Stimulated activated naive B cell treated with anti-CD40 and anti-IgM and Interleukin-4, amounts not matched to agents 10 μg/mL and 1 μg/mL and 100 μg/mL, for 72 hours (primary cell): Measurements from ENCODE around the gene NAB2.
"Not testable (repeated sequence)": the region's sequence is repeated elsewhere in the genome, so short reads cannot be mapped to it uniquely, and the experiment has no call there.

Source experiments
- ATAC-seq, 2 donors: fragments of 150-1000 bp; cut with Tn5 transposase; replicated peaks; 2 replicates each; pipeline ENCODE4 v1.10.0; 2021; ENCODE audit warnings: moderate library complexity in 1 of 2
- DNase-seq: peaks from one replicate; pipeline ENCODE4 v3.0.0; 2021
- H3K27ac Mint-ChIP-seq: one replicate; pipeline ENCODE4 v1.8.0; 2022; ENCODE audit warnings: mild to moderate bottlenecking, mixed read lengths
- H3K27me3 Mint-ChIP-seq, 2 donors: one replicate each; pipeline ENCODE4 v1.8.0; 2022; ENCODE audit warnings: mixed read lengths in 2 of 2
- H3K36me3 Mint-ChIP-seq, 2 donors: one replicate each; pipeline ENCODE4 v1.8.0; 2022; ENCODE audit warnings: mixed read lengths in 2 of 2, mild to moderate bottlenecking in 1 of 2
- H3K4me1 Mint-ChIP-seq, 2 donors: one replicate each; pipeline ENCODE4 v1.8.0; 2022; ENCODE audit warnings: mixed read lengths in 2 of 2, mild to moderate bottlenecking in 1 of 2
- H3K4me3 Mint-ChIP-seq, 2 donors: one replicate each; pipeline ENCODE4 v1.8.0; 2022; ENCODE audit warnings: mild to moderate bottlenecking in 2 of 2, mixed read lengths in 2 of 2, moderate library complexity in 1 of 2
- H3K9me3 Mint-ChIP-seq, 2 donors: one replicate each; pipeline ENCODE4 v1.8.0; 2022; ENCODE audit warnings: mixed read lengths in 2 of 2, mild to moderate bottlenecking in 1 of 2

NAB2 gene

GRCh38 chr12:57106021-57106708 lies 17.3 kb downstream of the NAB2 start:
- ATAC-seq: no peak
- peaks cover 61 to 82% of the 10 kb centered on the region in 2 donors for H3K36me3 Mint-ChIP-seq
- peaks cover 44 to 80% of the 10 kb centered on the region in 2 donors for H3K4me1 Mint-ChIP-seq

DNA sequence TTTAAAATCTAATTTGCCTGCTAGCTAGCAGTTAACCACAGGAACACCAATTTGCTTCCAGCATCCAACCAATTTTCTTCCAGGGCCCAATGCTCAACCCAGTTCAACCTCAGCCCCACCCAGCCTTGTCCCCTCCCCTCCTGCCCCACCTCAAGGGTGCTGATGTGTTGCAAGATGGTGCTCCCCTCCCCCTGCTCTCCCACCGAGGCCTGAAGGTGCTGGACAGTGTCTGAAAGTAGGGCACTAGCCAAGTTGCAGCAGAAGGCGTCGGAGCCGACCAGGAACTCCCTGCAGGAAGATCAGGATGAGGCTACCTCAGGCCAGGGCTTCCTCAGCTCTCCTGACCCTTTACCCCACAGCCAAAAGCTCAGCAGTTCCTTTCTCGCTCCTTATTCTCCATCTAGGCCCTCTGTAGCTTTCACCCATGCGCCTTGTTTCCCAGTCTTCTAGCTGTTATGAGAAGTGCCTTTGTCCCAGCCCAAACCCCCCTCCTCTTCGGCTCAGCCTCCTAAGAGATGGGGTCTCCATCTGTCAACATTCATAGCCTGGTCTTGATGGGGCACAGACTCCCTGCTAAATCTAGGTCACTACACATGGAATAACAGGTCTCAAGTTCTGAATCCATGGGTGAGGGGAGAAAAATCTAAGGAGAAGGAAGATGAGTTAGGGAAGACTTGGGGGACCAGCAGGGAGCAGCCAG lies 18.7 kb downstream of the NAB2 start:
- H3K4me3 Mint-ChIP-seq: peak overlapping the region; percentile 73 to 76
- DNase-seq (no peak), ATAC-seq (no peak)
- H3K27me3 Mint-ChIP-seq: no peaks in the 10 kb centered on the region
- peaks cover 52 to 76% of the 10 kb centered on the region in 2 donors for H3K36me3 Mint-ChIP-seq
- peaks cover 45 to 82% of the 10 kb centered on the region in 2 donors for H3K4me1 Mint-ChIP-seq
- peak overlapping the region; percentile 53 for H3K27ac Mint-ChIP-seq
- H3K9me3 Mint-ChIP-seq: no peaks in the 10 kb centered on the region

More at GRCh38 chr12:57106021-57106708, 17.3 kb downstream of the NAB2 start:
- H3K4me3 Mint-ChIP-seq: no peak overlapping the region
- H3K27ac Mint-ChIP-seq: peak overlapping the region; percentile 83
- no peaks in the 10 kb centered on the region for H3K9me3 Mint-ChIP-seq
- no peaks in the 10 kb centered on the region for H3K27me3 Mint-ChIP-seq
- no peak for DNase-seq

DNA sequence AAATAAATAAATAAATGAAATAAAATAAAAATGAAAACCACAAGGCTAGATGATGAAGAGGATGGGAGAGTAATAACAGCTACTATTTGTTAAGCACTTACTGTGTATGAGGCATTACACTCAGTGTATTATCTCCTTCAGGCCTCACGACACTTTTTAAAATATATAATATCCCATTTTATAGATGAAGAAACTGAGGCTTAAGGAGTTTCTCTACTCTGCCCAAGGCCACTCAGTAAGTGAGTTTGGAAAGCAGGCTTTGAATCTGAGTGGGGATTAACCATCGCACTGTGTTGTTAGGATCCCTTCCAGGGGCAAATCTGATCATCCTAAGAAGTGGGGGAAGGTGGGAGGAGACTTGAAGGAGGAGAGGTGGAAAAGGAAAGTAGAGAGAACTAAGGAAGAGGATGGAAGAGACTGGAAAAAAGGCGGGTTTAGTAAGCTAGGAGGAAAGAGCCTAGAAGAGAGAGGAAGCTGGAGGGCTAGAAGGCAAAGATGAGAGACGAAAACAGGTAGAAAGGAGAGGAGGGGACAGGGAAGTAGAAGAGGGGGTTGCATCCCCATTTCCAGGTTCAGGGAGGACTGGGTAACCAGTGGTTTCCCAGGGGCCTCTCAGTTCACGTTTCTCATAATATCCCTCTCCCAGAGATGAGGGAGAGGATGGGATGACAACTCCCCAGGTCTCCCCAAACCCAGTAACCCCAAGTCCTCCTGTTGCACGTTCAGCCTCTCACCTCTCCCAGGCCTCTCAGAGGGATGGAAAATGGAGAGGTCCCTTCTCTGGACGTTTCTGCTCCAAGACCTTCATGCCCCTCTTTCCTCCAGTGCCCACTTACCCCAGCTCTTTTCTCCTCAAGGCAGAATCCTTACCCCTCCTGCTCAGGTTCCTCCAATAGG lies 20.5 kb downstream of the NAB2 start:
- Mint-ChIP-seq H3K36me3 (peaks cover 47 to 63% of the 10 kb centered on the region in 2 donors), H3K27me3 (no peaks in the 10 kb centered on the region), H3K9me3 (no peaks in the 10 kb centered on the region), H3K4me1 (peaks cover 46 to 71% of the 10 kb centered on the region in 2 donors), H3K27ac (peak overlapping the region; percentile 97), H3K4me3 (peak overlapping the region; percentile 92 to 94)
- DNase-seq (no peak), ATAC-seq (no peak)

DNA sequence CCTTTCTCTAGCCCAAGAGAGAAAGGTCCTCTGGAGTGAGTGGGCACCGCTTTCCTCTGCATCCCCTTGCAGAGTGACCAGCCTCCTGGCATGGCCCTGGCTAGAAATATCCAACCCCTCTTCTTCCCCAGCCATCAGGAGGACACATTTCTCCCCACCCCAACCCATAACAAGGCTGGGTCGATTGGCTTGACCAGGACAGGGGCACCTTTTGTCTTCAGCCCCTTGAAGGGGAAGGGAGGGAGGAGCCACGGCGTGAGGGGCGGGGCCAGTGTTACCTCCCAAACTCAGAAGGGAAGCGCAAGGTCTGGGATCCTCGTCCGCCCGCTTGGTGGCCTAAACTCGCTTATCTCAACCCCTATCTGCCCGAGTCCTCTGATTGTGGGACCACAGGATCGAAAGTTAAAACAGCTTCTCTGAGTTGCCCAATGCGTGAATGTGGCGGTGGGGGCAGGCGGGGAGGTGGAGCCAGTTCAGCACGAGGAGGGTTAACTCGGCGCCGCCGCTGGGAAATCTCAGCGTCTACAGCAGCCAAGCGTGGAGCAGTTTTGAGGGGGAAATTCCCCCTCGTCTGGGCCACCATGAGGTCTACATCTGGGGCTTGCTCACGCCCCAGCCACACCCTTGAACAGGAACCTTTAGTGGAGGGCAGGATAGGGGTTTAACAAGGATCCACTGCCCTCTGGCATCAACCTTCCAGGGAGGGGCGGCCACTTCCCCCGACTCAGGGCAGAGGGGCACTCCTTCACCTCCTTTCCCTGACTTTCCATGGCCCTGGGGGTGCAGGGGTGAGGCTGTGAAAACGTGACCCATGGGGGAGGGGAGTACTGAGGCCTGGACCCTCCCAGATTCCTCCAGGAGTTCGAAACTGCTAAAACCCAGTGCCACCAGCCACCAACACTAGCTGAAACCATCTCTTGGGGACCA lies 21.5 kb downstream of the NAB2 start:
- peak; percentile 73 for ATAC-seq
- Mint-ChIP-seq H3K27ac (peak overlapping the region; percentile 97), H3K4me1 (peaks cover 43 to 62% of the 10 kb centered on the region in 2 donors), H3K4me3 (peak overlapping the region; percentile 92 to 94), H3K36me3 (peaks cover 39 to 54% of the 10 kb centered on the region in 2 donors), H3K27me3 (no peaks in the 10 kb centered on the region), H3K9me3 (no peaks in the 10 kb centered on the region)
- DNase-seq: peak; percentile 80

DNA sequence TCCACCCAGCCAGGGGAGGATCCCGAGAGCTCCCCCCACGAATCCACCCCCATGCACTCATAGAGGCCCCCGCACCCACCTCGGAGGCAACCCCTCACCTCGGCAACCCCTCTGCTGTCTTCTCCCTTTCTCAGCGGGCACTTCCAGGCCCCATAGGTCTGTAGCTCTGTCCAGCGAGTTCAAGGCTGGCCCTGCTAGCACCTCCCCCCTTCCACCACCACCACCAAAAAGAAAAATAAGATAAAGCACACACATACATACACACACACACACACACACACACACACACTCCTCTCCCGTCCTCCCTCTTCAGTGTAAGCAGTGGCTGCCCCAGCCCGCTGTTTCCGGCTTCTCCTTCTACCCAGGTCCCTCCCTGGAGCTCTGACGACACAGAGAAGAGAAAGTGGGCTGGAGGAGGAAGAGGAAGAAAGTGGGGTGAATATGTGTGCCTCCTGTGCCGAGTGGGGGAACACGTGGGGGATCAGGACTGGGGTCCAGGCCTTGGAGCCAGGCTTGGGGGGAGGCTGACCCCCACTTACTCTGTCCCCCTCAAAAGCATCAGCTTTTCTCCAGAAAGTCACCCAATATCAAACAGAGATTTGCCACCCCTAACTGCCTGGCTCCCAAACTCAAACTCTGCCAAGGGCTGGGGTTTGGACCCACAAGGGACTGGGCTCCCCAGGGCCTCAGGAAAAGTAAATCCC lies 22.3 kb downstream of the NAB2 start, which contains the start of gene STAT6:
Gene STAT6, minus strand, starts transcription at position 332 of the 704 bp plus-strand sequence. CDS start 3,084 bp downstream, outside the sequence.
- H3K4me3 Mint-ChIP-seq: peak within 1 kb of the TSS; percentile 92 to 94
- H3K27ac Mint-ChIP-seq: peak within 1 kb of the TSS; percentile 97
- H3K36me3 Mint-ChIP-seq: peaks cover 34 to 46% of the 10 kb centered on the region in 2 donors
- H3K4me1 Mint-ChIP-seq: peaks cover 42 to 56% of the 10 kb centered on the region in 2 donors
- no peaks in the 10 kb centered on the region for H3K9me3 Mint-ChIP-seq
- no peaks in the 10 kb centered on the region for H3K27me3 Mint-ChIP-seq
- DNase-seq (peak; percentile 77), ATAC-seq (peak; percentile 71 to 72)

DNA sequence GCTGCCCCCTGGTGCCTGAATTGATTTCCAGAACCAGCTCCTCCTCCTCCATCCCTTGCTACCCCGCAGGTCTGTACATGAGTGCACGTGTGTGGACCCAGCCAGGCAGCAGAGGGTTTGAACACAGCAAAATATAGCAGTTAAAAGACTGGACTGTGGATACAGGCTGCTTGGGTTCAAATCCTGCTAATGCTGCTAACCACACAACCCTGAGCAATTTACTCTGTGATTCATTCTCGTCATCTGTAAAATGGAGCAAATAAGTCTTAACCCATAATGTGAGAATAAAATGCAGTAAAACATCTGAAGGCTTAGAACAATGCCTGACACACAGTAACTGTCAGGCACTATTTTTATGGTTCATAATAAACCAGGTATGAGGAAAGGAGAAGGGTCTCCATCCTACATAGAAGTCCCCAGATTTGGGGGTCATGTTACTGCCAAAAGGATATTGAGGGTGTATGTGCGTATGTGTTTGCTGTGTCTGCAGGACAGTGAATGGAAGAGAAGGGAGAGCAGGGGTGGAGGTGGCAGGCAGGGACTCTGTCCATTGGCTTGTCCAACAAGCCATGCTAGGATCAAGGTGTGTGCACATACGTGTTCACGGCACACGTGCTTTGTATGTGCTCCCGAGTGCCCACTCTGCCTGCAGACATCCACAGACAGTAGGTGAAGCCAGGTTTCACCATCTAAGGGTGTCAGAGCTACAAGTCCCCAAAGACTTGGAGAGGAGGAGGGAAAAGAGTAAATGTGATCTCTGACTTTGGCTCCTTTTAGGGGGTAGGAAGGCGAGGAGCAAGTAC lies 23.8 kb downstream of the NAB2 start:
- peaks cover 32 to 41% of the 10 kb centered on the region in 2 donors for H3K4me1 Mint-ChIP-seq
- H3K27ac Mint-ChIP-seq: peak overlapping the region; percentile 97
- ATAC-seq: peak; percentile 67 to 69
- peaks cover 25 to 31% of the 10 kb centered on the region in 2 donors for H3K36me3 Mint-ChIP-seq
- DNase-seq: no peak
- no peaks in the 10 kb centered on the region for H3K9me3 Mint-ChIP-seq
- H3K4me3 Mint-ChIP-seq: peak overlapping the region; percentile 92 to 94
- H3K27me3 Mint-ChIP-seq: no peaks in the 10 kb centered on the region

DNA sequence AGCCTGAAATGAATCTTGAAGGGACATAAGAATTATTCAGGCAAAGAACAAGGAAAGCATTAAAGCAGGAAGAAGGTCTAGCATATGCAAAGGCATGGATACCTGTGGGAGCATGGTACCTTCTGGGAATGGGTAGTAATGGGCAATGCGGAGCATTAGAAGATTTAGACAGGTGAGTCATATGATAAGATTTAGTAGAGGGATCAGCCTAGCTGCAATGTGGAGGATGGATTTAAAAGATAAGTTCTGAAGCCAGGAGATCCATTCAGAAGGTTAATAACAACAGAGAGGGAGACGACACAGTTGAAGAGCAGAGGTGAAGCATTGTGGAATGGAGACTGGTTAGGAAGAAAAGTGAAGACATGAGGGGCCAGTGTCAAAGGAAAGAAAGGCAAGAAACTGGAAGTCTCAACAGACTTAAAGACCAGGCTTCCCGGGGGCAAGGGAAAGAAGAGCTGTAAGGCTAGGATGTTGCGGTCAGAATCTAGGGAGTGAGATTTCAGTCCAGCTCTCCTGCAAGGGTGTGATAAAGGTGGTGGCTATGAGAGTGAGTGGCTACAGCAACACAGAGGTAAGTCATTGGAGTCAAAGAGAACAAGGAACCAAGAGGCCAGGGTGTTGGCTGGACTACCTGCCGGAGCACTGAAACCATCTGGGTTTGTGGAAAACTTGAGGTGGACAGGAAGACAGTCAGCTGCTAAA lies 27.8 kb downstream of the NAB2 start:
- DNase-seq (no peak), ATAC-seq (no peak)
- H3K27ac Mint-ChIP-seq: no peak overlapping the region
- peaks cover 24 to 28% of the 10 kb centered on the region in 2 donors for H3K4me1 Mint-ChIP-seq
- no peaks in the 10 kb centered on the region for H3K27me3 Mint-ChIP-seq
- H3K9me3 Mint-ChIP-seq: no peaks in the 10 kb centered on the region
- no peaks in the 10 kb centered on the region for H3K36me3 Mint-ChIP-seq
- H3K4me3 Mint-ChIP-seq: no peak overlapping the region

- peak; percentile 81 to 83 for ATAC-seq
- H3K4me3 Mint-ChIP-seq: peak overlapping the region in 1 of 2 donors; percentile 43
- H3K9me3 Mint-ChIP-seq: peaks cover 0 to under 1% of the 10 kb centered on the region in 2 donors
- peak overlapping the region; percentile 90 for H3K27ac Mint-ChIP-seq
- DNase-seq: peak; percentile 48
- peaks cover 13 to 15% of the 10 kb centered on the region in 2 donors for H3K4me1 Mint-ChIP-seq
- H3K27me3 Mint-ChIP-seq: no peaks in the 10 kb centered on the region
- H3K36me3 Mint-ChIP-seq: peaks cover 0 to 2% of the 10 kb centered on the region in 2 donors
Observed at GRCh38 chr12:57118711-57119271, 29.9 kb downstream of the NAB2 start.

- H3K4me1 Mint-ChIP-seq: peaks cover 15 to 16% of the 10 kb centered on the region in 2 donors
- peak overlapping the region; percentile 43 to 46 for H3K4me3 Mint-ChIP-seq
- H3K27ac Mint-ChIP-seq: peak overlapping the region; percentile 90
- peak; percentile 79 to 81 for ATAC-seq
- H3K9me3 Mint-ChIP-seq: peaks cover 1 to 4% of the 10 kb centered on the region in 2 donors
- no peak for DNase-seq
- peaks cover 0 to 3% of the 10 kb centered on the region in 2 donors for H3K36me3 Mint-ChIP-seq
- peaks cover 0 to 4% of the 10 kb centered on the region in 2 donors for H3K27me3 Mint-ChIP-seq
Observed at GRCh38 chr12:57119294-57120085, 30.6 kb downstream of the NAB2 start.

- not testable (repeated sequence) for DNase-seq, H3K9me3 Mint-ChIP-seq, ATAC-seq, H3K36me3 Mint-ChIP-seq, H3K4me3 Mint-ChIP-seq, H3K27ac Mint-ChIP-seq, H3K27me3 Mint-ChIP-seq
- peaks cover 15 to 16% of the 10 kb centered on the region in 2 donors for H3K4me1 Mint-ChIP-seq
Observed at GRCh38 chr12:57120718-57121117, 31.8 kb downstream of the NAB2 start.

DNA sequence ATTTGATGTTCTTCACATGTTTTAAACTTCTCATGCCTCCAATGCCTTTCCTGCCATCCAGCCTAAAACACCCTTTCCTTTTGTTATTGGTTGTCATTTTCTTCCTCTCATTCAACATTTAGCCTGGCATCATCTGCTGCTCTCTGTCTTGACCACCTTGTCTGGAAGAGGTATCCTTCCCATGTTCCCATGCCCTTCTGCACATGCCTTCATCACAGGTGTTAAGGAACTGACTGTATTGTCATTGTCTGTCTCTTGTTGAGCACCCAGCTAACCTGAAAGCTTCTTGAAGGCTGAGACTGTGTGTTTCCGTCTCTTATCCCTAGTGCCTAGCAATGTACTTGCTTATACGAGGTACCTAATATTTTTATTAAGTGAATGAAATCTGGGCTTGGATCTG lies 34.9 kb downstream of the NAB2 start:
- ATAC-seq (no peak), DNase-seq (no peak)
- peaks cover 0 to 3% of the 10 kb centered on the region in 2 donors for H3K36me3 Mint-ChIP-seq
- peaks cover 12 to 22% of the 10 kb centered on the region in 2 donors for H3K4me1 Mint-ChIP-seq
- peaks cover 1 to 4% of the 10 kb centered on the region in 2 donors for H3K9me3 Mint-ChIP-seq
- H3K27me3 Mint-ChIP-seq: peaks cover 0 to 8% of the 10 kb centered on the region in 2 donors
- no peak overlapping the region for H3K4me3 Mint-ChIP-seq
- no peak overlapping the region for H3K27ac Mint-ChIP-seq
